ENCODE results near the gene PRL.

Gene PRL

GRCh38 chr6:22240025-22240424 lies 56.8 kb downstream of the PRL start:
- POLR2A ChIA-PET, result no interaction called here
- Histone ChIP-seq H3K36me3 (ENCODE audit: control insufficient read depth in 2 of 2, insufficient read depth in 1 of 2, low read length in 2 of 2) (no peaks in the 10 kb centered on the region), H3K4me1 (ENCODE audit: control insufficient read depth, insufficient read depth, low read length) (no peaks in the 10 kb centered on the region; the same call in 1 of the 2 replicates), H3K9me3 (ENCODE audit: control insufficient read depth, insufficient read depth, low read depth, low read length) (no peaks in the 10 kb centered on the region), H3K27ac (ENCODE audit: extremely low read depth, low read depth, low read length) (no peak overlapping the region), H3K4me3 (ENCODE audit: low read depth, low read length) (no peak overlapping the region)
- CTCF ChIA-PET, result no interaction called here
- TF ChIP-seq, protein P1, sequence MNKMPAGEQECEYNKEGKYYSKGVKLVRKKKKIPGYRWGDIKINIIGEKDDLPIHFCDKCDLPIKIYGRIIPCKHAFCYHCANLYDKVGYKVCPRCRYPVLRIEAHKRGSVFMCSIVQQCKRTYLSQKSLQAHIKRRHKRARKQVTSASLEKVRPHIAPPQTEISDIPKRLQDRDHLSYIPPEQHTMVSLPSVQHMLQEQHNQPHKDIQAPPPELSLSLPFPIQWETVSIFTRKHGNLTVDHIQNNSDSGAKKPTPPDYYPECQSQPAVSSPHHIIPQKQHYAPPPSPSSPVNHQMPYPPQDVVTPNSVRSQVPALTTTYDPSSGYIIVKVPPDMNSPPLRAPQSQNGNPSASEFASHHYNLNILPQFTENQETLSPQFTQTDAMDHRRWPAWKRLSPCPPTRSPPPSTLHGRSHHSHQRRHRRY (tag by site-specific recombination; IDR thresholded peaks at IDR 0.05), result no peak
- TF ChIP-seq ZNF175 (tag by site-specific recombination; IDR thresholded peaks at IDR 0.05) (no peak), ZNF433 (tag by site-specific recombination; IDR thresholded peaks at IDR 0.05; ENCODE audit: low read depth) (no peak), ZNF404 (tag by site-specific recombination; IDR thresholded peaks at IDR 0.05) (no peak), ZNF211 (tag by site-specific recombination; IDR thresholded peaks at IDR 0.05; ENCODE audit: low read depth) (no peak), GFI1B (tag by site-specific recombination; IDR thresholded peaks at IDR 0.05) (no peak), MZF1 (tag by site-specific recombination; IDR thresholded peaks at IDR 0.05; ENCODE audit: borderline replicate concordance) (no peak), KLF8 (tag by site-specific recombination; IDR thresholded peaks at IDR 0.05) (no peak)

GRCh38 chr6:22239261-22239921 lies 57.4 kb downstream of the PRL start:
- H3K27ac ChIP-seq (ENCODE audit: extremely low read depth, low read depth, low read length), result no peak overlapping the region
- no peaks in the 10 kb centered on the region for H3K36me3 ChIP-seq (ENCODE audit: control insufficient read depth in 2 of 2, insufficient read depth in 1 of 2, low read length in 2 of 2)
- POLR2A ChIA-PET, result no interaction called here
- TF ChIP-seq ZNF354C (tag by site-specific recombination; IDR thresholded peaks at IDR 0.05; ENCODE audit: borderline replicate concordance, low read depth), result no peak
- TF ChIP-seq ZBTB17 (tag by site-specific recombination; IDR thresholded peaks at IDR 0.05), result no peak
- TF ChIP-seq ZFP41 (tag by site-specific recombination; IDR thresholded peaks at IDR 0.05; ENCODE audit: borderline replicate concordance), result no peak
- TF ChIP-seq, protein P2, sequence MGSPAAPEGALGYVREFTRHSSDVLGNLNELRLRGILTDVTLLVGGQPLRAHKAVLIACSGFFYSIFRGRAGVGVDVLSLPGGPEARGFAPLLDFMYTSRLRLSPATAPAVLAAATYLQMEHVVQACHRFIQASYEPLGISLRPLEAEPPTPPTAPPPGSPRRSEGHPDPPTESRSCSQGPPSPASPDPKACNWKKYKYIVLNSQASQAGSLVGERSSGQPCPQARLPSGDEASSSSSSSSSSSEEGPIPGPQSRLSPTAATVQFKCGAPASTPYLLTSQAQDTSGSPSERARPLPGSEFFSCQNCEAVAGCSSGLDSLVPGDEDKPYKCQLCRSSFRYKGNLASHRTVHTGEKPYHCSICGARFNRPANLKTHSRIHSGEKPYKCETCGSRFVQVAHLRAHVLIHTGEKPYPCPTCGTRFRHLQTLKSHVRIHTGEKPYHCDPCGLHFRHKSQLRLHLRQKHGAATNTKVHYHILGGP (tag by site-specific recombination; IDR thresholded peaks at IDR 0.05), result no peak
- no peak for TF ChIP-seq ZNF114 (tag by site-specific recombination; IDR thresholded peaks at IDR 0.05)
- TF ChIP-seq, protein P1 (tag by site-specific recombination; IDR thresholded peaks at IDR 0.05), result no peak
- no peak for TF ChIP-seq ZSCAN23 (tag by site-specific recombination; IDR thresholded peaks at IDR 0.05)
- H3K4me3 ChIP-seq (ENCODE audit: low read depth, low read length), result no peak overlapping the region
- H3K9me3 ChIP-seq (ENCODE audit: control insufficient read depth, insufficient read depth, low read depth, low read length), result no peaks in the 10 kb centered on the region
- H3K4me1 ChIP-seq (ENCODE audit: control insufficient read depth, insufficient read depth, low read length), result no peaks in the 10 kb centered on the region; the same call in 1 of the 2 replicates
- CTCF ChIA-PET, result interaction anchor here (0.6 kb wide), 1 partner anchor 211 kb away, joined by 3 read pairs; no protein-coding TSS in a partner anchor

DNA sequence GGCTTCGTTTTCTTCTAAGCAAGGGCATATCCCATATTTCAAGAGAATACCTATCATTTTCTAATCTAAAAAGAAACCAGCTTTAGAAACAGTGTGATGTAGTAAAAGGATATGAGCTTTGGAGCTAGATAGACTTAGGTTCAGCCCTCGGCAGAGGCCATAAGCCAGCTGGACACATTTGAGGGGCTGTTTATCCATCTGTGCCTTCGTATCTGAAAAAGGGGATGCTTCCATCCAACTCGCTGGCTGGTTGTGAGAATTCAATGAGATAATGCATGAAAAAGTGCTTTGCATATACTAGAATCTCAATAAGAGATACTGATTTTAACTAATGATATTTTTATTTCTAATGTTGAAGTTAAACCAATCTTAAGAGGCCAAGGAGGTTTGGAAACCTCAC lies 58.0 kb downstream of the PRL start:
- Histone ChIP-seq H3K27ac (ENCODE audit: extremely low read depth, low read depth, low read length) (no peak overlapping the region), H3K4me1 (ENCODE audit: control insufficient read depth, insufficient read depth, low read length) (no peaks in the 10 kb centered on the region; the same call in 1 of the 2 replicates), H3K4me3 (ENCODE audit: low read depth, low read length) (no peak overlapping the region), H3K36me3 (ENCODE audit: control insufficient read depth in 2 of 2, insufficient read depth in 1 of 2, low read length in 2 of 2) (no peaks in the 10 kb centered on the region), H3K9me3 (ENCODE audit: control insufficient read depth, insufficient read depth, low read depth, low read length) (no peaks in the 10 kb centered on the region)
- CTCF ChIA-PET, result interaction anchor here (0.6 kb wide), 2 partner anchors 9 to 211 kb away, joined by 3 to 4 read pairs; no protein-coding TSS in a partner anchor
- POLR2A ChIA-PET, result no interaction called here
- no peak for TF ChIP-seq ZNF600 (tag by site-specific recombination; IDR thresholded peaks at IDR 0.05)
- no peak for TF ChIP-seq ZFP41 (tag by site-specific recombination; IDR thresholded peaks at IDR 0.05; ENCODE audit: borderline replicate concordance)
- TF ChIP-seq, protein P3, sequence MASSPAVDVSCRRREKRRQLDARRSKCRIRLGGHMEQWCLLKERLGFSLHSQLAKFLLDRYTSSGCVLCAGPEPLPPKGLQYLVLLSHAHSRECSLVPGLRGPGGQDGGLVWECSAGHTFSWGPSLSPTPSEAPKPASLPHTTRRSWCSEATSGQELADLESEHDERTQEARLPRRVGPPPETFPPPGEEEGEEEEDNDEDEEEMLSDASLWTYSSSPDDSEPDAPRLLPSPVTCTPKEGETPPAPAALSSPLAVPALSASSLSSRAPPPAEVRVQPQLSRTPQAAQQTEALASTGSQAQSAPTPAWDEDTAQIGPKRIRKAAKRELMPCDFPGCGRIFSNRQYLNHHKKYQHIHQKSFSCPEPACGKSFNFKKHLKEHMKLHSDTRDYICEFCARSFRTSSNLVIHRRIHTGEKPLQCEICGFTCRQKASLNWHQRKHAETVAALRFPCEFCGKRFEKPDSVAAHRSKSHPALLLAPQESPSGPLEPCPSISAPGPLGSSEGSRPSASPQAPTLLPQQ (tag by site-specific recombination; IDR thresholded peaks at IDR 0.05), result no peak
- TF ChIP-seq, protein P4, sequence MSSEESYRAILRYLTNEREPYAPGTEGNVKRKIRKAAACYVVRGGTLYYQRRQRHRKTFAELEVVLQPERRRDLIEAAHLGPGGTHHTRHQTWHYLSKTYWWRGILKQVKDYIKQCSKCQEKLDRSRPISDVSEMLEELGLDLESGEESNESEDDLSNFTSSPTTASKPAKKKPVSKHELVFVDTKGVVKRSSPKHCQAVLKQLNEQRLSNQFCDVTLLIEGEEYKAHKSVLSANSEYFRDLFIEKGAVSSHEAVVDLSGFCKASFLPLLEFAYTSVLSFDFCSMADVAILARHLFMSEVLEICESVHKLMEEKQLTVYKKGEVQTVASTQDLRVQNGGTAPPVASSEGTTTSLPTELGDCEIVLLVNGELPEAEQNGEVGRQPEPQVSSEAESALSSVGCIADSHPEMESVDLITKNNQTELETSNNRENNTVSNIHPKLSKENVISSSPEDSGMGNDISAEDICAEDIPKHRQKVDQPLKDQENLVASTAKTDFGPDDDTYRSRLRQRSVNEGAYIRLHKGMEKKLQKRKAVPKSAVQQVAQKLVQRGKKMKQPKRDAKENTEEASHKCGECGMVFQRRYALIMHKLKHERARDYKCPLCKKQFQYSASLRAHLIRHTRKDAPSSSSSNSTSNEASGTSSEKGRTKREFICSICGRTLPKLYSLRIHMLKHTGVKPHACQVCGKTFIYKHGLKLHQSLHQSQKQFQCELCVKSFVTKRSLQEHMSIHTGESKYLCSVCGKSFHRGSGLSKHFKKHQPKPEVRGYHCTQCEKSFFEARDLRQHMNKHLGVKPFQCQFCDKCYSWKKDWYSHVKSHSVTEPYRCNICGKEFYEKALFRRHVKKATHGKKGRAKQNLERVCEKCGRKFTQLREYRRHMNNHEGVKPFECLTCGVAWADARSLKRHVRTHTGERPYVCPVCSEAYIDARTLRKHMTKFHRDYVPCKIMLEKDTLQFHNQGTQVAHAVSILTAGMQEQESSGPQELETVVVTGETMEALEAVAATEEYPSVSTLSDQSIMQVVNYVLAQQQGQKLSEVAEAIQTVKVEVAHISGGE (tag by site-specific recombination; conservative IDR thresholded peaks at IDR 0.05; ENCODE audit: low read depth), result no peak
- no peak for TF ChIP-seq ZNF423 (tag by site-specific recombination; IDR thresholded peaks at IDR 0.05)
- TF ChIP-seq ZBTB7A (tag by site-specific recombination; IDR thresholded peaks at IDR 0.05; ENCODE audit: low read depth), result no peak
- no peak for TF ChIP-seq OVOL3 (tag by site-specific recombination; IDR thresholded peaks at IDR 0.05)

Measured in HEK293 (cell line).